Body of pancreas (tissue), 4 donors: Measurements from ENCODE around the gene TEX14.

Experiments used
- POLR2A ChIP-seq, 3 donors: fragments of 450-650 bp; IDR thresholded peaks; one replicate each; pipeline ENCODE4 v1.6.1; 2016; ENCODE audit warnings: antibody characterized with exemption in 3 of 3, mild to moderate bottlenecking in 2 of 3
- TF ChIP-seq, protein P1 (sequence below), 7 experiments: fragments of 450-650 bp in 4 of 7; fragments of 200-600 bp in 3 of 7; sonication (generic) in 3 of 7; IDR thresholded peaks; one replicate each; pipeline ENCODE4 v1.5.1; 2016 to 2019; ENCODE audit warnings: antibody characterized with exemption in 7 of 7

DNA sequence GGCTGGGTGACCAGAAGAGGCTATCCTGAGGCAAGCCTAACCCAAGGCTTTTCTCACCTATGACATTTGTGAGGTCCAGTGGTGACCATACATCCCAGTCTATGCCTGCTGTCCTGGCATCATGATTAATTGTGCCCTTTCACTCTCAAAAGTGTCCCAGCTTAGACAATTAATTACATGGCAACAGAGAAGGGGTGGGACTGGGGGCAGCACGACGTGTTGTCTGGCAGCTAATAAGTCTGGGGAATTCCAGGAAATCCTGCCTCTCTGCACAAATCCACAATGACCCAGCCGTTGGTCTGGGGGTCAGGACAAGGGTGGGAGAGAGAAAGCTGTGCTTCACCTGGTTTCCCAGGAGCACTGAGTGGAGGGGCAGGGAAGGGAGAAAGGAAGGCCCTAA is 163.4 kb downstream of the TEX14 start:
- TF ChIP-seq POLR2A (IDR thresholded peaks at IDR 0.05) = no peak
- TF ChIP-seq, protein P1, sequence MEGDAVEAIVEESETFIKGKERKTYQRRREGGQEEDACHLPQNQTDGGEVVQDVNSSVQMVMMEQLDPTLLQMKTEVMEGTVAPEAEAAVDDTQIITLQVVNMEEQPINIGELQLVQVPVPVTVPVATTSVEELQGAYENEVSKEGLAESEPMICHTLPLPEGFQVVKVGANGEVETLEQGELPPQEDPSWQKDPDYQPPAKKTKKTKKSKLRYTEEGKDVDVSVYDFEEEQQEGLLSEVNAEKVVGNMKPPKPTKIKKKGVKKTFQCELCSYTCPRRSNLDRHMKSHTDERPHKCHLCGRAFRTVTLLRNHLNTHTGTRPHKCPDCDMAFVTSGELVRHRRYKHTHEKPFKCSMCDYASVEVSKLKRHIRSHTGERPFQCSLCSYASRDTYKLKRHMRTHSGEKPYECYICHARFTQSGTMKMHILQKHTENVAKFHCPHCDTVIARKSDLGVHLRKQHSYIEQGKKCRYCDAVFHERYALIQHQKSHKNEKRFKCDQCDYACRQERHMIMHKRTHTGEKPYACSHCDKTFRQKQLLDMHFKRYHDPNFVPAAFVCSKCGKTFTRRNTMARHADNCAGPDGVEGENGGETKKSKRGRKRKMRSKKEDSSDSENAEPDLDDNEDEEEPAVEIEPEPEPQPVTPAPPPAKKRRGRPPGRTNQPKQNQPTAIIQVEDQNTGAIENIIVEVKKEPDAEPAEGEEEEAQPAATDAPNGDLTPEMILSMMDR (IDR thresholded peaks at IDR 0.05) = no peak
